Stomach smooth muscle (tissue), 2 donors: ENCODE data around the gene OPA1.
A peak's percentile ranks its signal among the peaks of the same experiment; 100 is the strongest.

Experiments used
- H3K27ac ChIP-seq: one replicate; pipeline ENCODE4 v1.7.0; 2013; ENCODE audit warnings: mild to moderate bottlenecking, low read length, inconsistent platforms
- H3K27me3 ChIP-seq, 2 donors: one replicate each; pipeline ENCODE4 v1.7.0; 2013; ENCODE audit warnings: low read length in 2 of 2; ENCODE audit not compliant: insufficient read depth in 2 of 2, control insufficient read depth in 1 of 2
- H3K36me3 ChIP-seq, 2 donors: one replicate each; pipeline ENCODE4 v1.7.0; 2013; ENCODE audit warnings: low read length in 2 of 2; ENCODE audit not compliant: control insufficient read depth in 2 of 2, insufficient read depth in 2 of 2
- H3K4me1 ChIP-seq: one replicate; pipeline ENCODE4 v1.7.0; 2013; ENCODE audit warnings: low read length; ENCODE audit not compliant: control insufficient read depth, insufficient read depth
- H3K4me3 ChIP-seq, 2 donors: one replicate each; pipeline ENCODE4 v1.7.0; 2013; ENCODE audit warnings: low read length in 2 of 2
- H3K9ac ChIP-seq, 2 donors: one replicate each; pipeline ENCODE4 v1.7.0; 2013; ENCODE audit warnings: low read length in 2 of 2, mild to moderate bottlenecking in 1 of 2
- H3K9me3 ChIP-seq, 2 donors: one replicate each; pipeline ENCODE4 v1.7.0; 2013; ENCODE audit warnings: low read length in 2 of 2; ENCODE audit not compliant: control insufficient read depth in 2 of 2
- donor health status: healthy.
- donor health status: Pancreatic carcinoma.

The OPA1 gene

GRCh38 chr3:193648542-193649076 lies 55.6 kb downstream of the OPA1 start:
- Histone ChIP-seq H3K9me3 (no peaks in the 10 kb centered on the region), H3K9ac (no peak overlapping the region), H3K4me3 (no peak overlapping the region), H3K27me3 (no peaks in the 10 kb centered on the region), H3K27ac (no peak overlapping the region), H3K4me1 (peaks cover 12% of the 10 kb centered on the region), H3K36me3 (peaks cover 9 to 15% of the 10 kb centered on the region in 2 donors)

- Histone ChIP-seq H3K27ac (no peak overlapping the region), H3K9ac (no peak overlapping the region), H3K9me3 (no peaks in the 10 kb centered on the region), H3K27me3 (no peaks in the 10 kb centered on the region), H3K36me3 (peaks cover 9 to 23% of the 10 kb centered on the region in 2 donors), H3K4me1 (peaks cover 3% of the 10 kb centered on the region), H3K4me3 (no peak overlapping the region)
Observed at GRCh38 chr3:193650585-193650984, 57.6 kb downstream of the OPA1 start.

GRCh38 chr3:193655831-193656433 lies 62.9 kb downstream of the OPA1 start:
- no peaks in the 10 kb centered on the region for H3K9me3 ChIP-seq
- H3K27ac ChIP-seq: no peak overlapping the region
- peaks cover 7 to 17% of the 10 kb centered on the region in 2 donors for H3K36me3 ChIP-seq
- peak overlapping the region; percentile 18 to 36 for H3K4me3 ChIP-seq
- H3K9ac ChIP-seq: no peak overlapping the region
- no peaks in the 10 kb centered on the region for H3K27me3 ChIP-seq
- H3K4me1 ChIP-seq: no peaks in the 10 kb centered on the region

GRCh38 chr3:193656445-193656844 lies 63.4 kb downstream of the OPA1 start:
- Histone ChIP-seq H3K27ac (no peak overlapping the region), H3K4me3 (peak overlapping the region; percentile 18 to 36), H3K9me3 (no peaks in the 10 kb centered on the region), H3K36me3 (peaks cover 7 to 21% of the 10 kb centered on the region in 2 donors), H3K9ac (no peak overlapping the region), H3K4me1 (no peaks in the 10 kb centered on the region), H3K27me3 (no peaks in the 10 kb centered on the region)

GRCh38 chr3:193656878-193657282 lies 63.9 kb downstream of the OPA1 start:
- H3K27me3 ChIP-seq: no peaks in the 10 kb centered on the region
- H3K27ac ChIP-seq: no peak overlapping the region
- H3K4me3 ChIP-seq: no peak overlapping the region
- peaks cover 7 to 23% of the 10 kb centered on the region in 2 donors for H3K36me3 ChIP-seq
- H3K4me1 ChIP-seq: no peaks in the 10 kb centered on the region
- no peak overlapping the region for H3K9ac ChIP-seq
- H3K9me3 ChIP-seq: no peaks in the 10 kb centered on the region

GRCh38 chr3:193660171-193660570 lies 67.2 kb downstream of the OPA1 start:
- Histone ChIP-seq H3K27me3 (no peaks in the 10 kb centered on the region), H3K36me3 (peaks cover 5 to 22% of the 10 kb centered on the region in 2 donors), H3K9me3 (no peaks in the 10 kb centered on the region), H3K9ac (no peak overlapping the region), H3K4me1 (no peaks in the 10 kb centered on the region), H3K4me3 (no peak overlapping the region), H3K27ac (no peak overlapping the region)

- Histone ChIP-seq H3K9me3 (no peaks in the 10 kb centered on the region), H3K27ac (no peak overlapping the region), H3K4me3 (no peak overlapping the region), H3K4me1 (no peaks in the 10 kb centered on the region), H3K36me3 (peaks cover 2 to 18% of the 10 kb centered on the region in 2 donors), H3K9ac (no peak overlapping the region), H3K27me3 (no peaks in the 10 kb centered on the region)
Observed at GRCh38 chr3:193660698-193661411, 67.8 kb downstream of the OPA1 start.

GRCh38 chr3:193662757-193663322 lies 69.8 kb downstream of the OPA1 start:
- Histone ChIP-seq H3K27me3 (no peaks in the 10 kb centered on the region), H3K9ac (no peak overlapping the region), H3K27ac (no peak overlapping the region), H3K9me3 (no peaks in the 10 kb centered on the region), H3K4me1 (no peaks in the 10 kb centered on the region), H3K36me3 (peaks cover 0 to 22% of the 10 kb centered on the region in 2 donors), H3K4me3 (no peak overlapping the region)

- no peak overlapping the region for H3K4me3 ChIP-seq
- H3K27me3 ChIP-seq: no peaks in the 10 kb centered on the region
- H3K27ac ChIP-seq: no peak overlapping the region
- no peaks in the 10 kb centered on the region for H3K9me3 ChIP-seq
- H3K36me3 ChIP-seq: peaks cover 5 to 22% of the 10 kb centered on the region in 2 donors
- H3K4me1 ChIP-seq: no peaks in the 10 kb centered on the region
- H3K9ac ChIP-seq: no peak overlapping the region
Observed at GRCh38 chr3:193665370-193665989, 72.5 kb downstream of the OPA1 start.

GRCh38 chr3:193673845-193674244 lies 80.8 kb downstream of the OPA1 start:
- Histone ChIP-seq H3K27ac (no peak overlapping the region), H3K9ac (no peak overlapping the region), H3K9me3 (no peaks in the 10 kb centered on the region), H3K4me3 (no peak overlapping the region), H3K27me3 (no peaks in the 10 kb centered on the region), H3K4me1 (no peaks in the 10 kb centered on the region), H3K36me3 (no peaks in the 10 kb centered on the region)
